HG02943 (cell line): ENCODE results near the gene OGA.
"Not testable (repeated sequence)": the region's sequence is repeated elsewhere in the genome, so short reads cannot be mapped to it uniquely, and the experiment has no call there.

Experiments
- ATAC-seq: cut with Tn5 transposase; IDR thresholded peaks from one replicate; pipeline ENCODE4 v1.9.1; 2021; ENCODE audit warnings: mild to moderate bottlenecking, low read depth, moderate library complexity; ENCODE audit not compliant: unreplicated experiment

OGA gene

DNA sequence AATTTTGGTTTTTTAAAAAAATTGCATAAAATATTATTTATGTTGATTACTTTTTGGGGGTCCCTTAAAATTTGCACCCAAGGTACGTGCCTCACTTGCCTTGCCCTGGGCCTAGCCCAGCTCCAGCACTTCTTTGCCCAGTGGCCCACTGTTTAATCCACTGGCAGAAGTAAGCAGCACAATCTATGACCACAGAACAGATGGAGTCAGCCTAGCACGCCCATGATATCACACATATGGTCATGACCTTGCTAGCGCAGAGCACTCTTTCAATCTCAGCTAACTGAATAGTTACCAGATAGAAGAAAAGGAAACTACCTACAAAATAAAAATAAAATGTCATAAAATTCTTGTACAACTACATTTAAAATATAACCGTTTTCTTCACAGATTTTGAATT lies 5.6 kb downstream of the OGA start:
- no peak for ATAC-seq

GRCh38 chr10:101807158-101807557 lies 11.1 kb downstream of the OGA start:
- ATAC-seq: no peak

DNA sequence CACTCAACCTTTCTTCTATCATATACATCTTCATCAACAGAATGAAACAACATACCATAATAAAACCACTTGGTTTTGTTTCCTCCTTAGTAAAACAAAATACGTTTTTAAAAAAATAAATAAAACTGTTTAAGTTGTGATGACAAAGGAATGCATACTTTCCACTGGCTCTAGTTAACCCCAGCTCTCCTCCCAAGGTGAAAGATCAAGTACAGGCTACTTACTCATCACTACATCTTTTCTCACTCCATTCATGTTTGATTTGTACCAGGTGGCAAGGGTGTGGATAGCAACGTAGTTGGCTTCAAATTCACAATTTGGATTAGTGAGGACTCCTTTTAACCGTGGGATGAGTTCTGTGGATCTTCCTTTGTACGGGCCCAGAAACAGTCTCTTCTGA lies 14.7 kb downstream of the OGA start:
- no peak for ATAC-seq

- no peak for ATAC-seq
Observed at GRCh38 chr10:101797403-101798059, 20.7 kb downstream of the OGA start.

DNA sequence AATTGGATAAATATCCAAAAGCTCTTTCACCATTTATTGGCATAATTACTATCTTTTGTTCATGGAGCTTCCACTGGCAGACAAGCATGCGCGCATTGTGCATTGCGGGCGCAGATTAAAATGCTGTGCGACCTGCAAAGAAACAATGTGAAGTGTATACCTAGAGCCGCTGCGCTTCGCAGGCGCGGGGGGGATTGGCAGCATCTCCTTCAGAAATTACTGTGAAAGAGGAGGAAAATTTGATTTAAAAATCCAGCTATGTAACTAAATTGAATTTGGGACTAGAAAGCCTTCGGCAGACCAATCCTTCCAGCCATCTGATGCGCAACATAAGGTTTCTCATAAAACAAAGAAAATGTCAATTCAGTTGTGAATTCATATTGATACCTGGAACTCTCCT lies 24.7 kb downstream of the OGA start:
- ATAC-seq: no peak

- no peak for ATAC-seq
Observed at GRCh38 chr10:101789686-101790085, 28.6 kb downstream of the OGA start.

DNA sequence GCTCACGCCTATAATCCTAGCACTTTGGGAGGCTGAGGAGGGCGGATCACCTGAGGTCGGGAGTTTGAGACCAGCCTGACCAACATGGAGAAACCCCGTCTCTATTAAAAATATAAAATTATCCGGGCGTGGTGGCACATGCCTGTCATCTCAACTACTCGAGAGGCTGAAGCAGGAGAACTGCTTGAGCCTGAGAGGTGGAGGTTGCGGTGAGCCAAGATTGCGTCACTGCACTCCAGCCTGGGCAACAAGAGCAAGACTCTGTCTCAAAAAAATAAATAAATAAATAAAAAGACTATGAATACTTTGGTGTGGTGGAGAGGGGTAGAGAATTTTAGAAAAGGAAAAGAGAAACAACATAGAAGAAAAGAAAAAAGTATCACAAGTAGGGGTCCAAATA lies 29.0 kb downstream of the OGA start:
- not testable (repeated sequence) for ATAC-seq

DNA sequence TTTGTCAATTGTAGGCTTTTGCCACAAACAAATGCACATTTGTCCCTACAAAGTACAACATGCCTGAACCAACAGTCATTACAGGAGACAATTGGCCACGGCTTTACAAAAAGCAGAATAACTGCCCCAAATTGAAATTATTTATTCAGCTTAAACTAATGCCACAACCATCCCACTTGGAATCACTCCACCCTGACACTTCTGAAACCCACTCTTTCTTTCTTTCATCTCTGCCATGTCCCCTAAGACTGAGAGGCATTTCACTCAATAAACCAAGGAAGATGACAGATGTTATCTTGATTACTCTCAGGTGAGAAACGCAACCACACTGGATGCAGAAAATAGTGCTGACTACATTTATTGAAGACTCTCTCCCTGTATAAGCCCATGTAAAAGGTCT lies 32.4 kb downstream of the OGA start:
- no peak for ATAC-seq

GRCh38 chr10:101784558-101784957 lies 33.7 kb downstream of the OGA start:
- no peak for ATAC-seq

- ATAC-seq: no peak
Observed at GRCh38 chr10:101783736-101784118, 34.5 kb downstream of the OGA start.

DNA sequence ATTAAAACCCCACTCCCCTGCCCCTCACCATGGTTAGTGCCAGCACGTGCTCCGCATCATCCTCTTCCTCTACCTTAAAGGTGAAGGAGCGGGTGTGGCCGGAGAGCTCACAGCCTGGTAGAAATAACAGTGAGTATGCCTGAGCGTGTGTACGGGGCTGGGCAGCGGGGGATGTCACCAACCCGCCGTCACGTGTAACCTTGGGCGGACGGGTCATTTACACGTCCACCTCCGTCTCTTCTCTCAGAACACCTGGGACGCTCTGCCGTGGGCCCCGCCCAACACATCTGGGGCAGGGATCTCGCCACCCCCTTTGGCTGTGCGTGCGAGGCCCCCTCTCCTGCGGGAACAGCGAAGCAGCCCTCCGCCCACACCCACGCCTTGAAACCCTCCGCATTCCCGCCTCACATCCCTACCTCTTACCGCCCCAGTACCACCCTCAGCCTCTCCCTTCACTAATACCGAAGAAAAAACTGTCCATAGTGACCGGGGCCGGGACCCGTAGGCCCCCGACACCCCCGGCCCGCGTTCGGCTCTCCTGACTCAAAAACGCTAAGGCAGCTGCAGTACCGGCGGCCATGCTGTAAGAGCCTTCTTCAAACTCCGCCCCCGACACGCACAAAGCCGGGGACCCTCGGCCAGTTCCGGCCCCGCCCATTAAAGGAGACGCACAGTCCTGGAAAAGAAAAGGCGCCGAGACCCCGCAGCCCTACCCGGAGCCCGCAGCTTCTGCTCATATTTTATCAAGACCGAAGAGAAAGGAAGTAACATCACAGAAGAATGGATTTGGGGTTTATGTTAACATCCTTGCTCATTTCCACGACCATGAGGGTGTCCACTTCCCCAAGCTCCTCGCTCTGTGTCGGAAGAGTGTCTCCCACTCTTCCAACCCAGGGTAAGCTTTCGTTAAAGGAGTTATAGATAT lies 35.2 kb downstream of the OGA start, which contains the start of gene NPM3:
TSS of gene NPM3 (minus strand) at position 636 of the 925 bp plus-strand sequence. CDS start at position 580, 56 bp downstream.
- ATAC-seq: peak; percentile 64

- ATAC-seq: no peak
Observed at GRCh38 chr10:101781984-101782810, 36.0 kb downstream of the OGA start.

DNA sequence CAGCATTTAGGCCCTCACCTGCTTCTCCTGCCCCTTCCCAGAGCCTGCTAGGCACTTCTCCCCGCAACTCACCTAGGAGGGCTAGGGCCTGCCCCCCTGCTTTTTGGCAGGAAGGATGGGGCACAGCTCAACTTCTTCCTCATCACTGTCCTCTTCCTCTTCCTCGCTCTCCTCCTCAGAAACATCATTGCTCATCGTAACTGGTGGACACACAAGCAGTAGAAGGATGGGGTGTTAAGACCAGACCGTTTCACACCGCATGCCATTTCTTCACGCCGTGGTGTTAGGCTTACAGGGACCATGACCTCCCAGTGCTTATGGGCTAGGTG lies 36.6 kb downstream of the OGA start:
- ATAC-seq: no peak

DNA sequence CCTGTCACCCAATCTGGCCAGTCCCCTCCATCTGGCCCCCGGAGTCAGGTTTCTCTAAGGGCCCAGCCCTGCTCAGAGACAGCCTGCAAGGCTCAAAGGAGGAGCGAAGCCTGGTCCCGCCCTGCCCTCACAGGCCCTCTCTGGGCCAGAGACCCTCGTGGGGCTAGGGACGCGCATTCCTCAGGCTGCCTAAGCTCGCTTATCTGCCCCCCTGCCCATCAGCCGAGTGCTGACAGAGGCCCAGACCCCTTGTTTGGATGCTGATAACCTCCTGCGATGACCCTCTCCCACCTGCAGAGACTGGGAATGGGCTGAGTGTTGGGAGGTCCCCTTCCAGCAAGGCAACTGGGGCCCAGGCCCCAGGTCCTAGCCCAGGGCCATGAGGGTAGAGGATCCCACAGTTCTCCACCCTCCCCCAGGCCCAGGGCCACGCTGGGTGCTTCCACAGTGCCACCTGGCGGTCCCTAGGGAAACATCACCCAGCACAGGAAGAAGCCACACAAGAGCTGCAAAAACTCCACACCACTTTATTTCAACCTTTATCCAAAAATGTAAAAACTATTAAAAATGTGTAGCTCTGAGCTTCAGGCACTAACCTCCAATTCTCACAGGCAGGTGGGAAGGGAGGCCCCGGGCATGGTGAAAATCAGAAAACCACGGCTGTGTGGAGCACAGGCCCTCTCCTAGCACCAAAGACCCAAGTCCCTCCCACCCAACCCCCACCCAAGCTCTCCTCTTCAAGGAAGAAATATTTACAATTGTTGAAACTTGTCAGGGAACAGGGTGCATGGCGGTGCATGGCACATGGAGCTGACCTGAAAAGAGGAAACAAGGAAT lies 37.2 kb downstream of the OGA start:
- ATAC-seq: no peak

DNA sequence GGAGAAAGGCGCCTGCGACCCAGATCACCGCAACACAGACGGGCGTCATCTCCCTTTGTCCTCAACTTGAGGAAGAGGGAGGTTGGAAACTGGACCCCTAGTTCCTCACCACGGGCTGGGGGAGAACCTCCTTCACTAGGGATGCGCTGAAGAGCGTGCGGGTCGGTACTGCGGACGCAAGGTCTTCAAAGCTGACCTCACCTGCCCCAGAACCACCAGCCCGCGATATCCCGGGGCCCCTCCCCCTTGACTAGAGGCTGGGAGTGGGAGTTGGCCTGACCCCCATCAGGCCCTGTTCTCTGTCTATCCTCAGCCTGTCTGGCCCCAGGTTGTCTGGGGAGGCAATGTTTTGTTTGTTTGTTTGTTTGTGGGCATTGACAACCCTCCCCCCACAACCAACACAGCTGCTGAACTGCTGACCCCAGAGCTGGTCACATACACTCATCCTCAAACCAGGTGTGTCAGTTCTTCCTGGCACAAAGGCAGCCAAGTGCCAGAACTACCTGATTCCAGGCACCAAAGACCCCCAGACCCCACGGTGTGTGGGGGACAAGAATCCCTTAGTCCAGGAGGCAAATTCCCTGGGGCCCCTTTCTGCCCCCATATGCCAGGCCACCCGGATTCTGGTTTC lies 37.9 kb downstream of the OGA start:
- no peak for ATAC-seq

DNA sequence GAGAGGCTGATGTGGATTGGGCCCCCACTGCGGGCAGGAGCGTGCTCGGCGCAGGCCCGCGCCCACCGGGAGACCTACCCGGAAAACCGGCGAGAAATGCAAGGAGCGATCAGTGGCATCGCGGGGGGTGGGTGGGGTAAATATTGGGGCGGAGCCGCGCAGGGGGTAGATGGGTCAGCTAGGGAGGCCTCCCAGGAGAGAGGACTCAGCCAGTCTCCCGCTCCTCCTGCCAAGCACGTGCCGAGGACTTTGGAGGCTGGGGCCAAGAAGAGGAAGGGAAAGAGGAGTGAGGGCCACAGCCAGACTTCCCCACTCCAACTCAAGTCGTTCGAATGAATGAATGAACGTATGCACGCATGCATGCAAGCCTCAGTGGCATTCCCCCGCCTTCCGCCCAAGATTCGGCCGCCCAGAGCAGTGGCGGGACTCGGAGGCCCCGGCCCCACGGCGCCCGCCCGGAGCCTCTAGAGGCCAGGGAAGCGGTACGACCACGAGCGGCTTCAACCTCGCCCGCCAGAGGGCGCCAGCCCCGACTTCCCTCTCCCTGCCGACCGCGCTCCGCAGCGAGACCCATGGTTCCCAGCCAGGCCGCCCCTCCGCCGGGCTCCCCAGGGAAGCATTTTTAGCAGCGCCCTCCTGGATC lies 38.6 kb downstream of the OGA start:
- no peak for ATAC-seq

DNA sequence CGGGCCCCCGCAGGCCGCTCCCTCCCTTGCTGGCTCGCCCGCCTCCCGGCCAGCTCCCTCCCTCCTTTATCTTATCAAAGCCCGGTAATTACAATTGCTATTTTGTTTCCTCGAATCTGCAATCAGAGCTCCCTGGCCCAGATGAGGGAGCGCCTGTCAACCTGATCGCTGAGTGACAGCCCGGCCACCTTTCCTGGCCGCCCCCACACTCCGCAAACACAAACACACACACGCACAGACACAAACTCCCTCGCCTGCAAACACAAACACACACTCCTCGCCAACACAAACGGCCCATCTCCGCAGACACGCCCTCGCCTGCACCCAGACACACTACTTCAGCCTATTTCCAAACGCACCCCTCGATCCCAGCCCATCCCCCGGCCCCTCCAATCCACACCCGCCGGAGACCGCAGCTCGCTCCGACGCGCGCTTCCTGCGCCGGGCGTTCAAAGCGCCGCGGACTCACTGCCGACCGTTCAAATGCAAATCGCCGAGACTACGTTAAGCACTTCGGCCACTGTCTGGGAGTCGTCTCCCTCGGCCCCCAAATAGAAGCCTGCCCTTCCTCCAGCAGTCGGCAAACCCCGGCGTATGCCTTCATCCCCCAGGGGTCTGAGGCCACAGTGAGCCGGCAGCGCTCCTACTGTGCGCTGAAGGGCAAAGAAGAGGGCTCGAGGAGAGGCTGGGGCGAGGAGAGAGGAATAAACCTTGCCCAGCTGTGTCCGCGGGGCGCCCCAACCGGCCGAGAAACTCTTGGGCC lies 39.3 kb downstream of the OGA start:
- no peak for ATAC-seq

DNA sequence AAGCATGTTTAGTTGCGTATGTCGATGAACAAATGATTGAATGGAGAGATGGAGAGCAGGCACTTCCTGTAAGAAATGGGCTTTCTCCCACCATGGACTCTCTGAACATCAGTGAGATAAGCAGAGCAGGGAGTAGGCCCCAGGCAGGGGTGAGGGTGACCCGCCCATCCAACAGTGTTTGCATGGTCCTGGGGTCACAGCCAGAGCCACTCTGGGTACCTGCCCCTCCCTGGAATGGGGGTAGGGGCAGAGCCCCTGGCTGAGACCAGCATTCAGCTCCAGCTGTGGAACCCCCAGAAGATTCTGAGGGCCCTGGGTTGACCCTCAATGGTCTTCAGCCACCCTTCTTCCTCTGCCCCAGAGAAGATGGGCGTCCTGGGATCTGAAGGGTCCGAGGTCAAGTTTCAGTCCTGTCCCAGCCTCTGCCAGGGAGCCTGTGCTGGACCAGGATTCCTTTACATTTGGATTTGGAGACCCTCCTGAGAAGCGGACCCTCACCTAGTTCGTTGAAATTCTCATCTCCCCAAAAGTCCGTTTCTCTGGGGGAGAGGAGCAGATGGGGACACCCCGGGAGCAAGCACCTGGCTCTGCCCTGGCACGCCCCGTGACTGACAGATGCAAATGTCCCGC lies 40.0 kb downstream of the OGA start:
- no peak for ATAC-seq
